ENCODE results near the gene CNR2. TPM values are rescaled to one million over a fixed set of nuclear protein-coding genes. Genes with fewer than 3 reads are reported as not detected.

The CNR2 gene
- total RNA-seq (under 1 TPM in 2 of 9 donors, not detected in 7; 0.06 to 0.09 TPM), polyA plus RNA-seq (under 1 TPM in 1 of 3 donors, not detected in 2; 0.08 TPM)
- long read RNA-seq, donor 1 = 0 reads
- long read RNA-seq, donor 2 = 0 reads
- long read RNA-seq, donor 3 = 0 reads
- long read RNA-seq, donor 4 = 0 reads
- long read RNA-seq, donor 5 = 0 reads
- long read RNA-seq, donor 6 = 0 reads
- long read RNA-seq, donor 7 = 0 reads
- long read RNA-seq, donor 8 = 0 reads
- long read RNA-seq, donor 9 = 0 reads
- long read RNA-seq, donor 10 = 0 reads

DNA sequence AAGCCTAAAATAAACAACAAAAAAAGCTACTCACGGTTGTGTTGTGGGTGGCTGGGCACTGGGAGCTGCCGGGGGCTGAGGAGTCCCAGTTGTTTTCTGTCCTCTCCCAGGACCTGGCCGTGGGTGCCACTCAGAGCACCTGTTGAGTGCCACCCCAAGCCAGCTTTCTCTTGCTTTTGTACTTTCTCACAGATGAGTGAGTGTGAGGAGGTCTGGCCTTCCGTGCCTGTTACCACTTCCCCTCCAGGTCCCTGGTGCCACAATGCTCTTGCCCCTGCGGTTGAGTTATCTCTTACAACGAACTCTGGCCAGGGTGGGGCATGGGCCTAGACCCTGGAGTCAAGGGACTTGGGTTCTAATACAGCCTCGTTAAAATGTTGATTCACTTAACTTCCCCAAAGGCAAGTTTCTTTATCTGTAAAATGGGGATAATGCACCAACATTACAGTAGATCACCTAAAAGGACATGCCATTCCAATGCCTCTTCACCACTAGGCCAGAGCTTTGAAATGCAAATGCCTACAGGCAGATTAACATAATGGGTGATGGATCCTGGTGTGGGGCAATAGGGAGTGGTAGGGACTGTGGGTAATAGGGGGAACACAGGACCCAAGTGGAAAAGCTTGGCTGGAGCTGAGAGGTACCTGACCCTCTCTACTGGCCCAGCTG lies at the start of gene CNR2:
TSS of gene CNR2 (minus strand) at position 151 of the 669 bp plus-strand sequence. CDS start 37,745 bp downstream, outside the sequence.
- no peak within 1 kb of the TSS for H3K4me3 ChIP-seq
- DNase-seq = no peak
- H3K4me1 ChIP-seq (replicated peaks in 1 of 2) = no peaks in the 10 kb centered on the region
- no peaks in the 10 kb centered on the region for H3K9me3 ChIP-seq (replicated peaks in 1 of 3)
- H3K27me3 ChIP-seq = no peaks in the 10 kb centered on the region
- H3K36me3 ChIP-seq (replicated peaks in 1 of 2) = no peaks in the 10 kb centered on the region
- intact Hi-C loops (cut with DNase I) = loop anchor here in 1 of 2 donors (10.0 kb wide), 2 partner anchors 99 to 139 kb away; partner anchors contain the start of gene PITHD1
- TF ChIP-seq CTCF (IDR thresholded peaks at IDR 0.05) (no peak), POLR2A (IDR thresholded peaks at IDR 0.05) (no peak)
- WGBS, 4 donors = 63 to 76% (median 68%) methylated on average over 7 of the region's 7 CpGs
- H3K27ac ChIP-seq = no peak within 1 kb of the TSS

DNA sequence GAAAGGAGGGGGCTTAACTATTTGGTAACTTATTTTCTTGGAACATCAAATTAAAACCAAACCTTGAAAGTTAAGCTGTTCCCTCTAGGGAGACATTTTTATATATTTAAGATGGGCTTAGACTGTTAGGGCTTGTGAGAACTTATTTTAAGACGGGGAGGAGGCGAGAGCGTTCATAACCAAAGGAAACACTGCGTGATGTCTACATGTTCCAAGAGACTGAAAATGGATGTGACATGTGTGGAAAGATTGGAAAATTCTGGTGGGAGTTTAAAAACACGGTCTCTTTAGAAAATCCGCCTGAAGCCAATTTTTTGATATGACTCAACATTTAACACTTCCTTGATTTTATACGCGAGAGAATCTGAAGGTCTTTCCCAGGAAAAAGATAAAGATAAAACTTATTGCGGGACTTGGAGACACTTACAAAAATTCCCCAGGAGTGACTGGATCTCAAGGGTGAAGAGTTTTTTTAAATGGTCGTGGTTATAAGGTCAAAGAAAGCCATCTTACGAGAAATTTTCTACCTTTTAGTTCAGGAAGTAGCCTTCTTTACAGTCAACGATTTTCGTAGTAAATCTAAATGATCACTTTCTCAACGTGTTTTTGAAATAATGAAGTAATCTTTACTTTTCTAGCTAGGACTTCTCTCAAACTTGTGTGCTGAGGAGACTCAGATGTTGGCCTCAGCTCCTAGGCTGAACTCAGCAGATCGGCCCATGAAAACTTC lies 47.3 kb upstream of the CNR2 start:
- Histone ChIP-seq H3K9me3 (replicated peaks in 1 of 3) (no peaks in the 10 kb centered on the region), H3K27me3 (no peaks in the 10 kb centered on the region), H3K27ac (peak overlapping the region; percentile 90 to 99 (median 98)), H3K4me1 (replicated peaks in 1 of 2) (peaks cover 11 to 40% of the 10 kb centered on the region in 2 donors), H3K36me3 (replicated peaks in 1 of 2) (peaks cover 0 to 14% of the 10 kb centered on the region in 2 donors), H3K4me3 (peak overlapping the region; percentile 11 to 72 (median 52))
- no peak for TF ChIP-seq CTCF (IDR thresholded peaks at IDR 0.05)
- TF ChIP-seq POLR2A (IDR thresholded peaks at IDR 0.05) = peak in 1 of 2 donors; percentile 13
- intact Hi-C loops (cut with DNase I) = no loop called here
- no peak for DNase-seq
- 0 to 1% (median 0%) methylated on average over 15 of the region's 15 CpGs for WGBS, 4 donors

- whole genome bisulfite sequencing, 4 donors = 0 to 1% (median 0%) methylated on average over 13 to 84 of the region's 84 CpGs
- H3K36me3 ChIP-seq (replicated peaks in 1 of 2) = peaks cover 0 to 9% of the 10 kb centered on the region in 2 donors
- no peaks in the 10 kb centered on the region for H3K27me3 ChIP-seq
- H3K4me3 ChIP-seq = peak within 1 kb of the TSS; percentile 11 to 72 (median 52)
- peak; percentile 96 to 98 (median 97) for DNase-seq
- TF ChIP-seq POLR2A (IDR thresholded peaks at IDR 0.05) (peak; percentile 69 to 96), CTCF (IDR thresholded peaks at IDR 0.05) (peak in 1 of 6 experiments; percentile 2)
- H3K4me1 ChIP-seq (replicated peaks in 1 of 2) = peaks cover 11 to 32% of the 10 kb centered on the region in 2 donors
- peak within 1 kb of the TSS; percentile 90 to 99 (median 98) for H3K27ac ChIP-seq
- no peaks in the 10 kb centered on the region for H3K9me3 ChIP-seq (replicated peaks in 1 of 3)
- intact Hi-C loops (cut with DNase I) = loop anchor here in 1 of 2 donors (10.0 kb wide), 1 partner anchor 65 kb away; no protein-coding TSS in a partner anchor
Observed at GRCh38 chr1:23959461-23960290, 46.5 kb upstream of the CNR2 start, which contains the start of gene PNRC2. Gene PNRC2, plus strand, starts transcription at chr1:23959828. Its CDS starts 1,630 bp downstream, at chr1:23961458.
